ENCODE measurements around the gene PRKCH.

Gene PRKCH

DNA sequence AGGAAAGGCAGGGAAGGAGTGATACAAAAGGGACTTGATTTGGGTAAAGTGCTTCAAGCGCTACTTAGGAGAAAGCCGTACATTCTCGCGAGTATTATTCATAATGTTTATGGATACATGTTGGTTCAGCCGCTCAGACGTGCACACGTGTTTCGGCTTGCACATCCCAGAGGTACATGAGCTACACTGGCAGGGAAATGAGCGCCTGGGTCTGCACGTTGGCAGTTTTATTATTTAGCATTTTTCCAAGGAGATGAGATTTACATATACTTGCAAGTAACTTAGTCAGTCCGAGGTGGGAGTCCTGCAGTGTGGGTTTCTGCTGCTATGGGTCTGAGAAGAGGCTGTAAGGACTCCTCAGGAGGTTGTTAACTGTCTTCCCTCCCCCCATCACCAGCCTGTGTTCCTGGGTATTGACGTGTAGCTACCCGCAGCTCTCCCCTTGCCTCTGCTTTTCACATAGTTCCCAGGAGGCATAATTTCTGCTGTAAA lies 1.5 kb downstream of the PRKCH start (continued):
- TF ChIP-seq ZNF596 (tag by site-specific recombination; IDR thresholded peaks at IDR 0.05) (no peak), ZNF140 (tag by site-specific recombination; IDR thresholded peaks at IDR 0.05) (no peak), ZNF560 (tag by site-specific recombination; IDR thresholded peaks at IDR 0.05; ENCODE audit: borderline replicate concordance) (no peak), ZNF146 (tag by site-specific recombination; IDR thresholded peaks at IDR 0.05) (no peak), WT1 (tag by site-specific recombination; IDR thresholded peaks at IDR 0.05) (no peak), ZNF837 (tag by site-specific recombination; IDR thresholded peaks at IDR 0.05) (no peak), ZNF311 (tag by site-specific recombination; IDR thresholded peaks at IDR 0.05; ENCODE audit: borderline replicate concordance) (no peak), ZBTB17 (tag by site-specific recombination; IDR thresholded peaks at IDR 0.05) (peak; percentile 33; the same call in 1 of the 2 replicates), ZSCAN30 (tag by site-specific recombination; IDR thresholded peaks at IDR 0.05) (no peak), ZNF433 (tag by site-specific recombination; IDR thresholded peaks at IDR 0.05; ENCODE audit: low read depth) (no peak), ZNF830 (tag by site-specific recombination; IDR thresholded peaks at IDR 0.05; ENCODE audit: low read depth) (no peak), ZNF571 (tag by site-specific recombination; IDR thresholded peaks at IDR 0.05) (no peak), ZNF76 (tag by site-specific recombination; IDR thresholded peaks at IDR 0.05; ENCODE audit: borderline replicate concordance, low read depth) (peak; percentile 42; the same call in 1 of the 2 replicates), ZFP69B (tag by site-specific recombination; IDR thresholded peaks at IDR 0.05) (0 out of 2 replicates have a peak, but pooled peaks have one; percentile 8), FEZF1 (tag by site-specific recombination; IDR thresholded peaks at IDR 0.05) (peak; percentile 71), KLF10 (tag by site-specific recombination; IDR thresholded peaks at IDR 0.05) (no peak), SP3 (tag by site-specific recombination; IDR thresholded peaks at IDR 0.05) (0 out of 2 replicates have a peak, but pooled peaks have one; percentile 2), KLF8 (tag by site-specific recombination; IDR thresholded peaks at IDR 0.05) (0 out of 2 replicates have a peak, but pooled peaks have one; percentile 20)
- TF ChIP-seq, protein P1, sequence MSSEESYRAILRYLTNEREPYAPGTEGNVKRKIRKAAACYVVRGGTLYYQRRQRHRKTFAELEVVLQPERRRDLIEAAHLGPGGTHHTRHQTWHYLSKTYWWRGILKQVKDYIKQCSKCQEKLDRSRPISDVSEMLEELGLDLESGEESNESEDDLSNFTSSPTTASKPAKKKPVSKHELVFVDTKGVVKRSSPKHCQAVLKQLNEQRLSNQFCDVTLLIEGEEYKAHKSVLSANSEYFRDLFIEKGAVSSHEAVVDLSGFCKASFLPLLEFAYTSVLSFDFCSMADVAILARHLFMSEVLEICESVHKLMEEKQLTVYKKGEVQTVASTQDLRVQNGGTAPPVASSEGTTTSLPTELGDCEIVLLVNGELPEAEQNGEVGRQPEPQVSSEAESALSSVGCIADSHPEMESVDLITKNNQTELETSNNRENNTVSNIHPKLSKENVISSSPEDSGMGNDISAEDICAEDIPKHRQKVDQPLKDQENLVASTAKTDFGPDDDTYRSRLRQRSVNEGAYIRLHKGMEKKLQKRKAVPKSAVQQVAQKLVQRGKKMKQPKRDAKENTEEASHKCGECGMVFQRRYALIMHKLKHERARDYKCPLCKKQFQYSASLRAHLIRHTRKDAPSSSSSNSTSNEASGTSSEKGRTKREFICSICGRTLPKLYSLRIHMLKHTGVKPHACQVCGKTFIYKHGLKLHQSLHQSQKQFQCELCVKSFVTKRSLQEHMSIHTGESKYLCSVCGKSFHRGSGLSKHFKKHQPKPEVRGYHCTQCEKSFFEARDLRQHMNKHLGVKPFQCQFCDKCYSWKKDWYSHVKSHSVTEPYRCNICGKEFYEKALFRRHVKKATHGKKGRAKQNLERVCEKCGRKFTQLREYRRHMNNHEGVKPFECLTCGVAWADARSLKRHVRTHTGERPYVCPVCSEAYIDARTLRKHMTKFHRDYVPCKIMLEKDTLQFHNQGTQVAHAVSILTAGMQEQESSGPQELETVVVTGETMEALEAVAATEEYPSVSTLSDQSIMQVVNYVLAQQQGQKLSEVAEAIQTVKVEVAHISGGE (tag by site-specific recombination; conservative IDR thresholded peaks at IDR 0.05; ENCODE audit: low read depth), result no peak
- TF ChIP-seq, protein P2, sequence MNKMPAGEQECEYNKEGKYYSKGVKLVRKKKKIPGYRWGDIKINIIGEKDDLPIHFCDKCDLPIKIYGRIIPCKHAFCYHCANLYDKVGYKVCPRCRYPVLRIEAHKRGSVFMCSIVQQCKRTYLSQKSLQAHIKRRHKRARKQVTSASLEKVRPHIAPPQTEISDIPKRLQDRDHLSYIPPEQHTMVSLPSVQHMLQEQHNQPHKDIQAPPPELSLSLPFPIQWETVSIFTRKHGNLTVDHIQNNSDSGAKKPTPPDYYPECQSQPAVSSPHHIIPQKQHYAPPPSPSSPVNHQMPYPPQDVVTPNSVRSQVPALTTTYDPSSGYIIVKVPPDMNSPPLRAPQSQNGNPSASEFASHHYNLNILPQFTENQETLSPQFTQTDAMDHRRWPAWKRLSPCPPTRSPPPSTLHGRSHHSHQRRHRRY (tag by site-specific recombination; IDR thresholded peaks at IDR 0.05), result no peak
- TF ChIP-seq, protein P3, sequence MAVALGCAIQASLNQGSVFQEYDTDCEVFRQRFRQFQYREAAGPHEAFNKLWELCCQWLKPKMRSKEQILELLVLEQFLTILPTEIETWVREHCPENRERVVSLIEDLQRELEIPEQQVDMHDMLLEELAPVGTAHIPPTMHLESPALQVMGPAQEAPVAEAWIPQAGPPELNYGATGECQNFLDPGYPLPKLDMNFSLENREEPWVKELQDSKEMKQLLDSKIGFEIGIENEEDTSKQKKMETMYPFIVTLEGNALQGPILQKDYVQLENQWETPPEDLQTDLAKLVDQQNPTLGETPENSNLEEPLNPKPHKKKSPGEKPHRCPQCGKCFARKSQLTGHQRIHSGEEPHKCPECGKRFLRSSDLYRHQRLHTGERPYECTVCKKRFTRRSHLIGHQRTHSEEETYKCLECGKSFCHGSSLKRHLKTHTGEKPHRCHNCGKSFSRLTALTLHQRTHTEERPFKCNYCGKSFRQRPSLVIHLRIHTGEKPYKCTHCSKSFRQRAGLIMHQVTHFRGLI (tag by site-specific recombination; IDR thresholded peaks at IDR 0.05), result no peak
- TF ChIP-seq, protein P4, sequence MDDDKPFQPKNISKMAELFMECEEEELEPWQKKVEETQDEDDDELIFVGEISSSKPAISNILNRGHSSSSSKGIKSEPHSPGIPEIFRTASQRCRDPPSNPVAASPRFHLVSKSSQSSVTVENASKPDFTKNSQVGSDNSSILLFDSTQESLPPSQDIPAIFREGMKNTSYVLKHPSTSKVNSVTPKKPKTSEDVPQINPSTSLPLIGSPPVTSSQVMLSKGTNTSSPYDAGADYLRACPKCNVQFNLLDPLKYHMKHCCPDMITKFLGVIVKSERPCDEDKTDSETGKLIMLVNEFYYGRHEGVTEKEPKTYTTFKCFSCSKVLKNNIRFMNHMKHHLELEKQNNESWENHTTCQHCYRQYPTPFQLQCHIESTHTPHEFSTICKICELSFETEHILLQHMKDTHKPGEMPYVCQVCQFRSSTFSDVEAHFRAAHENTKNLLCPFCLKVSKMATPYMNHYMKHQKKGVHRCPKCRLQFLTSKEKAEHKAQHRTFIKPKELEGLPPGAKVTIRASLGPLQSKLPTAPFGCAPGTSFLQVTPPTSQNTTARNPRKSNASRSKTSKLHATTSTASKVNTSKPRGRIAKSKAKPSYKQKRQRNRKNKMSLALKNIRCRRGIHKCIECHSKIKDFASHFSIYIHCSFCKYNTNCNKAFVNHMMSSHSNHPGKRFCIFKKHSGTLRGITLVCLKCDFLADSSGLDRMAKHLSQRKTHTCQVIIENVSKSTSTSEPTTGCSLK (tag by site-specific recombination; IDR thresholded peaks at IDR 0.05), result no peak
